Stimulated activated CD4-positive, alpha-beta T cell treated with anti-CD3 and anti-CD28 coated beads, Interleukin-4, amount 100 ng/mL, for 4 hours (primary cell): ENCODE measurements around the gene STX3.
"Not testable (repeated sequence)": the region's sequence is repeated elsewhere in the genome, so short reads cannot be mapped to it uniquely, and the experiment has no call there.

Experiments
- DNase-seq, 2 experiments: peaks; one replicate each; pipeline ENCODE4 v3.0.0-alpha.2; 2020

The STX3 gene

DNA sequence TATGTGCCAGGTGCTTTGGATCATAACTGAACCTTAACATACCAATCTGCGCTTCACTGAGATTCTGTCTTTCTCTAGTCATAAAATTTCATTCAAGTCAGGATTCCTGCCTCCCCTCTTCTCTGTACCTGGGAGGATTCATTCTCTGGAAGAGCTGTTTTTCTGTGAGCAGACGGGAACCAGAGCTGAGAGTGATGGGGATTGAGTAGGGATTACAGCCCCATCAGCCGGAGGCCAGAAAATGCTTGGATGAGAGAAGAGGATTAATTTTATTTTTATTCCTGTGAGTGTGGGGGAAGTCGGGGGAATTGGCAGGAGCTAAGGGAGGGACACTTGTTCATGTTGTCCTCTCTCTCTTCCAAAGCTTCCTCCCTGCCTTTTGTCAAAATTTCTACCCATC lies 4.7 kb downstream of the STX3 start:
- no peak for DNase-seq

DNA sequence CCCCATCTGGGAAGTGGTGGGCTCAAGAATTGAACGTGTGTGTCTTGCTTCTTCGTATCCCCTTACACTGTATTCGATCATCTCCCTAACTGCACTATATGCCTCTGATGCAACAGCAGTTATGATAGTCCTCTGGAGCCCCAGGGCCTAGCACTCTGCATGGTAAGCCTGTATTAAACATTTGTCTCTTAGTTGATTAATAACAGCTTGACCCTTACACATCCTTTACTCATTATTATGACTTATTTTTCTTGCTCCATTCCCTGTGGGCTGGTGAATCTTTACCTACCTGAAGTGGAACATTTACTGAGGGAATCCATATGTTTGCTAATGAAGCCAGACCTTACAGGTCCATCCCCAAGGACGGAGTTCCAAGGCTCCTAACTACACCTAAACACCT lies 5.6 kb downstream of the STX3 start:
- no peak for DNase-seq

DNA sequence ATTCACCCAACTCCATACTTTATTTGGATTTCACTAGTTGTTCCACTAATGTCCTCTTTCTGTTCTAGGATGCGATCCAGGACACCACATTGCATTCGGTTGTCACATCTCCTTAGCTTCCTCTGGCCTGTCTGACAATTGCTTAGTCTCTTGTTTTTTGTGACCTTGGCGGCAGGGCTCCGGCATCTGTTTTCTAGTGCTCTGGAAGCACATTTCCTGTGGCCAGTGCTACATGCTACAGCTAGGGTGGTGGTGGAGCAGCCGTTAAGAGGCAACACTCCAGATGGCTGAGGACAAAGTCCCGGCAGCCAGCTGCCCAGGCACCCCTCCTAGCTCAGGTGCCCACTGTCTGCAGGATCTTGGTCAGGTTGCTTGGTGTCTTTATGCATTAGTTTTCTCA lies 6.8 kb downstream of the STX3 start:
- DNase-seq = no peak

- DNase-seq = no peak
Observed at GRCh38 chr11:59765068-59765735, 10.0 kb downstream of the STX3 start.

GRCh38 chr11:59766542-59767224 lies 11.5 kb downstream of the STX3 start:
- no peak for DNase-seq

DNA sequence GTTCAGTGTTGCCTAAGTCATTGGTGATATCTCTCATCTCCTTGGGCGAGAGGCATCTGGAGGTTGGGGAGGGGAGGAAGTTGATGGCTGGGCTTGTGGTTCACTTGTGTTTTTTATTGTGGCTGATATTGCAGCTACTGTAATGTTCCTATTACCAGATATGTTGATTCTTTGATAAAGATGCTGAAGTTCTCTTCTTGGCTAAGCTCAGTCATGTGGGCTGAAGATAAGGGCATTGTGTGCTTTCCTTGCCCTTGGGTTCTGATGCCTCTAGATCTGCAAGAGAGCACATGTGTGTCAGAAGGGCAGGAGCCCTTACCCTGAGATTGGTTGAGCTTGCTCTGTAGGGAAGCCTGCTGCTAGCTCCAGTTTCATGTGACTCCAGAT lies 12.0 kb downstream of the STX3 start:
- no peak for DNase-seq

- no peak for DNase-seq
Observed at GRCh38 chr11:59769111-59769510, 13.9 kb downstream of the STX3 start.

DNA sequence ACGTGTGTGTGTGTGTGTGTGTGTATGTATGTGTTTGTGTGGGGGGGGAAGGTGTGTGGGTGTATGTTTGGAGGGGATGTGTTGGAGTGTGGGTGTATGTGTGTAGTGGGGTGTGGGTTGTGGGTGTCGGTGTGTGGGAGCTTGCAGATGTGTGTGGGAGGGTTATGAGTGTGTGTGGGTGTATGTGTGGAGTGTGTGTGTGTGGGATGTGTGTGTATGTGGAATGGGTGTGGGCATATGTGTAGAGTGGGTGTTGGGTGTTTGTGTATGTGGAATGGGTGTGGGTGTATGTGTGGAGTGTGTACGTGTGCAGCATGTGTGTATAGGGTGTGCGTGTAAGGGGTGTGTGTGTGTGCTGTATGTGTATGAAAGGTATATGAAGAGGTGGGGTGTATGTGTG lies 14.7 kb downstream of the STX3 start:
- no peak for DNase-seq

GRCh38 chr11:59770319-59770718 lies 15.1 kb downstream of the STX3 start:
- no peak for DNase-seq

- no peak for DNase-seq
Observed at GRCh38 chr11:59770869-59771268, 15.7 kb downstream of the STX3 start.

GRCh38 chr11:59771605-59772004 lies 16.4 kb downstream of the STX3 start:
- DNase-seq = no peak

GRCh38 chr11:59773083-59773440 lies 17.9 kb downstream of the STX3 start:
- DNase-seq = no peak

GRCh38 chr11:59776210-59777066 lies 21.3 kb downstream of the STX3 start:
- no peak for DNase-seq

DNA sequence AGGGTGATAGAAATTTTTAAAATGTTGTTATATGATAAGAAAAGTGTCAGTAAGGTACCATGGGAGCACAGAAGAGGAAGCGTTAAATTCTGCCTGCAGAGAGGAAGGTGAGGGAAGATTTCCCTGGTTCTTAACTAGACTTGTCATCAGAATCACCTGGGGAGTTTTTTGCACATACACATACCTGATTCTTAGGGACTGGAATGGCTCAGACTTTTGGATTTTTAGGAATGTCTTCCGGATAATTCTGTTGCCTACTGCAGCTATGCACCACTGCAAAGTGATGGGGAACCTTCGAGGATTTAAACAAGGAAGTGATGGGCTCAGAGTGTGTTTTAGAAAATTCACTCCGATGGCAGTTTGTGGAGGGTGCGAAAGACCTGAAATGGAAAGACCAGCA lies 21.9 kb downstream of the STX3 start:
- no peak for DNase-seq

DNA sequence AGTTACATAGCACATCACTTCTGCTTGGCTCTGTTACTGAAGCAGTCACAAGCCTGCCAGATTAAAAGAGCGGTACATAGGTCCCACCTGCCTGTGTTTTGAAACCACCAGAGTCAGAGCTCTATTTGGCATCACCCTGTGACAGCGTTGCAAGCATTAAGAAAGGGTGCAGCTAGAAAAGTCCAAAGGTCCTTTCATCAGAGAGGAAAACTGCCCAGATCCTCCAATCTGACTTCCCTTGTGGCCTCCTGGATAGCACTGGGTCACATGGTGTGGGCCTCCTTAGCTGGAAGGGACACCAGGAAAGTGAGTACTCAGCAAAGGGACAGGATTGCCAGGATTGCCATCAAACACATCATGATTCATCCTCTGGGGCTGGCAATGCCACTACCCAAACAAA lies 22.9 kb downstream of the STX3 start:
- no peak for DNase-seq

GRCh38 chr11:59779487-59779886 lies 24.3 kb downstream of the STX3 start:
- DNase-seq = no peak

- DNase-seq = no peak
Observed at GRCh38 chr11:59782080-59782479, 26.9 kb downstream of the STX3 start.

DNA sequence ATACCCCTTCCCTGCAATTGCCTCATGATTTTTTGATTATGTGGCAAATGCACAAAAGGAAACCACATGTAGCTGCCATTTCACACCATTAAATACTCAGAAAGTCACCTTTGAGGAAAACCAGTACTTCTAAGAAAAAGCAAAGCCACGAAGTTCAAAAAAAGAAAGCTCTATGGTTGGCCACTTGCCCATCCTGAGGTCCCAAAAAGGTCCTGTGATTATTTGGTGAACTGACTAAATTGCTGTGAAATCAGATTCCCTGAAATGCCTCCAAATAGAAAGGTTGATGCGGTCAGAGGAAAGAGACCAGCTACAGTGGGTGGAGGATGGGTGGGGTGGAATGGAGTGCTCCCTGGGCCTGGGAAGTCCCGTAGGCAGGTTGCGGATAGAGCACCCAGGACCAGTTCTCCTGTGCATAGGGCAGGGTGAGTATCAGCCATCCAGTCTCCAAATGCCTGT lies 28.5 kb downstream of the STX3 start:
- DNase-seq = no peak

DNA sequence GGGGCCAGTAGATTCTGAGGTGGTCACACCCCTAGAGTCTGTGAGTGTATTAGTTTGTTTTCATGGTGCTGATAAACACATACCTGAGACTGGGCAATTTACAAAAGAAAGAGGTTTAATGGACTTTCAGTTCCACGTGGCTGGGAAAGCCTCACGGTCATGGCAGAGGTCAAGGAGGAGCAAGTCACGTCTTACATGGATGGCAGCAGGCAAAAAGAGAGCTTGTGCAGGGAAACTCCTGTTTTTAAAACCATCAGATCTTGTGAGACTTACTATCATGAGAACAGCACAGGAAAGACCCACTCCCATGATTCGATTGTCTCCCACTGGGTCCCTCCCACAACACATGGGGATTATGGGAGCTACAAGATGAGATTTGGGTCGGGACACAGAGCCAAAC lies 29.3 kb downstream of the STX3 start:
- DNase-seq = not testable (repeated sequence)

DNA sequence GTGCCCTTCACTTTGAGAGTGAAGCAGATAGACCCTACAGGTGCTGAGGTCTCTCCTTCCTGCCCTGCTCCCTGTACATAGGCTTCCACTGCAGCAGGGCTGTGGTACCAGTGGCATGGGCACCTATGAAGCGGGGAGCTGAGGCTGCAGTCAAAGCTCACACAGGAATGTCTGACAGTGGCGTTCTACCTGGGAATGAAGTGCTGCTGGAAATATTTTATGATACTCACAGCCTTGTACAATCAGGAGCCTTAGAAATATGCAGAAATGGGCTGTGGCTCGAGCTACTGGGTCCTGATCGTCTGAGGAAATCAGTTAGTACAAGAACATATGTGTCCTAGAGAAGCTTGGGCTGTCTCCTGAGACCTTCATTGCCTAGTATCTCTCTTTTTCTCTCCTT lies 30.6 kb downstream of the STX3 start:
- no peak for DNase-seq

- no peak for DNase-seq
Observed at GRCh38 chr11:59787255-59787588, 32.0 kb downstream of the STX3 start.

- DNase-seq = no peak
Observed at GRCh38 chr11:59787816-59788215, 32.6 kb downstream of the STX3 start.

DNA sequence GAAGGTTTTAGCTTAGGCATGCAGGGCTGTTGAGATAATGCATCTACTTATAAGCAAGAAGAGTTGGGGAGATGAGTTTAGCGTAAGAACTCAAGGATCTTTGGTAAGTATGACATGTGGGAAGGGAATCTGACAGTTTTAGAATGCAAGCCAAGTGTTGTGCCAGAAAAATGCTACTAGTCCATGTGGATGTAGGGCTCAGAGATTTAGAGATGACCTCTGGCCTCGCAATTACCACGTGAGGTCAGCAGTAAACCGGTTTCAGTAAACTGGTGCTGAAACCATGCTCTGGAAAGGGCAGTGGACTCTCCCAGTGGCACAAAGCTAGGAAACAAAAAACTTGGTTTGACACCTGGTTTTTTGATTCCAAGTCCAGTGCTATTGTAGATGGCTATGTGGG lies 36.5 kb downstream of the STX3 start:
- no peak for DNase-seq

DNA sequence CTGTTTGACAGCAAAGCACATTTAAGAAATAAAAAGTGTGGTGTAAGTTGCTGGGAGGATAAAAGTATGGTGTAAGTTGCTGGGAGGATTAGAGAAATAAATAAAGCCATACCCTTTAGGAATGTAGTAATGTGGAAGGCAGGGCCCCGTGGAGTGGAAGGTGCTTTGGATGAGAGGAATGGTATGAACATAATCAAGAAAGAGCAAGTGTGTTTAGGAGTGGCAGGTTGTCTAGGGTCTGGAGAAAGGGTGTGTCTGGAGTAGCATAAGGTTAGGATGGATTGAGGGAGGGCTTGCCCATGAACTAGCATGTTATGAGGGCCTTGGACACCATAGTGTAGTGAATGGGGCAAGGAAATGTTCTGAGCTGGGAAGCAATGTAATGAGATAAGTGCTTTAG lies 37.3 kb downstream of the STX3 start:
- DNase-seq = no peak
